K562 (cell line): ENCODE results near the gene PGAP3. TPM values are rescaled to one million over a fixed set of nuclear protein-coding genes. Genes with fewer than 3 reads are reported as not detected.
A peak's percentile ranks its signal among the peaks of the same experiment; 100 is the strongest.

ENCODE experiments used
- ATAC-seq: fragments of 200-7000 bp; cut with Tn5 transposase; 3 replicates; pipeline ENCODE4 v1.9.1; 2020; ENCODE audit warnings: moderate library complexity
- BruUV-seq: library from RNA; stranded (reverse); fragments of 400-500 nt; replicated peaks from 2 replicates; lab custom pipeline; 2021; lab: Mats Ljungman, UMichigan
- CTCF ChIA-PET: fragments of 300-600 bp; formaldehyde crosslinking; extraction: SDS; loops from one replicate; lab custom pipeline; 2021; ENCODE audit warnings: low intra/inter-chr PET ratio; lab: Yijun Ruan, JAX
- POLR2A ChIA-PET: fragments of 300-600, 350-650 bp; sonication (Branson Sonifier 250); formaldehyde crosslinking; extraction: SDS; loops from one replicate; lab custom pipeline; 2021; ENCODE audit warnings: antibody characterized with exemption, inconsistent platforms; lab: Yijun Ruan, JAX
- DNase-seq, 4 experiments: peaks; one replicate each; pipeline versions ENCODE4 v3.0.0 to v3.0.0-alpha.2; 2011 to 2018; ENCODE audit warnings: low spot score in 3 of 4, mixed read lengths in 3 of 4; ENCODE audit errors: extremely low read depth in 1 of 4
- FAIRE-seq: peaks from 2 replicates; lab custom pipeline; 2011; peaks lifted over from hg19 to GRCh38; lab: Jason Lieb, UNC
- H2AFZ ChIP-seq: 2 replicates; pipeline ENCODE4 v1.6.0; 2011; ENCODE audit warnings: low read depth, low read length, control low read depth, inconsistent platforms
- H3K27ac ChIP-seq: fragments of 200-600 bp; 3 replicates; pipeline ENCODE4 v1.8.0; 2011; ENCODE audit warnings: low read depth, mild to moderate bottlenecking, control low read depth, inconsistent platforms, low read length, moderate library complexity, mixed read lengths; ENCODE audit errors: extremely low read depth
- H3K27me3 ChIP-seq, 2 experiments: fragments of 300-600 bp in 1 of 2; 2 replicates in 1 of 2; 3 replicates in 1 of 2; pipeline versions ENCODE4 v1.6.0 to v1.8.0; 2011; ENCODE audit warnings: inconsistent platforms in 2 of 2, low read length in 2 of 2, mild to moderate bottlenecking in 1 of 2, mixed read lengths in 1 of 2, moderate library complexity in 1 of 2; ENCODE audit not compliant: control insufficient read depth in 2 of 2, insufficient read depth in 2 of 2
- H3K36me3 ChIP-seq: fragments of 300-600 bp; 3 replicates; pipeline ENCODE4 v1.8.0; 2011; ENCODE audit warnings: mild to moderate bottlenecking, low read length, inconsistent platforms; ENCODE audit not compliant: control insufficient read depth, insufficient read depth
- H3K4me1 ChIP-seq, 2 experiments: fragments of 200-600 bp in 1 of 2; replicated peaks in 1 of 2; 2 replicates in 1 of 2; 3 replicates in 1 of 2; pipeline versions ENCODE4 v1.5.1 to v1.8.0; 2011; ENCODE audit warnings: inconsistent platforms in 2 of 2, low read length in 2 of 2, mild to moderate bottlenecking in 1 of 2, mixed read lengths in 1 of 2, moderate library complexity in 1 of 2; ENCODE audit not compliant: control insufficient read depth in 2 of 2, insufficient read depth in 2 of 2
- H3K4me2 ChIP-seq: 2 replicates; pipeline ENCODE4 v1.6.1; 2011; ENCODE audit warnings: low read length, control low read depth, inconsistent platforms, mixed read lengths; ENCODE audit not compliant: insufficient read depth
- H3K4me3 ChIP-seq: fragments of 200-600 bp; sonication (generic), shearing (Covaris generic); 2 replicates; pipeline ENCODE4 v1.5.1; 2016; ENCODE audit warnings: control low read depth, inconsistent platforms
- H3K79me2 ChIP-seq: fragments of 200-600 bp; 3 replicates; pipeline ENCODE4 v1.8.0; 2011; ENCODE audit warnings: low read length, inconsistent platforms; ENCODE audit not compliant: control insufficient read depth, insufficient read depth
- H3K9ac ChIP-seq, 2 experiments: 2 replicates each; pipeline versions ENCODE4 v1.6.0 to v1.6.1; 2011; ENCODE audit warnings: low read depth in 2 of 2, low read length in 2 of 2, control low read depth in 1 of 2, inconsistent platforms in 1 of 2, mild to moderate bottlenecking in 1 of 2, mixed read lengths in 1 of 2; ENCODE audit not compliant: insufficient read depth in 1 of 2
- H3K9me1 ChIP-seq: one replicate; pipeline ENCODE4 v1.6.0; 2011; ENCODE audit warnings: inconsistent platforms, mild to moderate bottlenecking, low read length, moderate library complexity; ENCODE audit not compliant: control insufficient read depth, insufficient read depth
- H3K9me3 ChIP-seq: replicated peaks from 2 replicates; pipeline ENCODE4 v1.5.1; 2011; ENCODE audit warnings: low read depth, low read length, inconsistent platforms; ENCODE audit not compliant: control insufficient read depth, insufficient read depth
- H4K20me1 ChIP-seq: replicated peaks from 2 replicates; pipeline ENCODE4 v1.6.1; 2011; ENCODE audit warnings: low read length, inconsistent platforms, mixed read lengths; ENCODE audit not compliant: control insufficient read depth, insufficient read depth
- MAZ ChIP-seq, 2 experiments: fragments of 450-650 bp in 1 of 2; sonication (generic) in 1 of 2; formaldehyde crosslinking; IDR thresholded peaks in 1 of 2; conservative IDR thresholded peaks in 1 of 2; 2 replicates each; pipeline versions ENCODE4 v1.4.0 to v1.5.0; 2020; ENCODE audit warnings: mild to moderate bottlenecking in 1 of 2, missing genetic modification reagents in 1 of 2
- MCM5 ChIP-seq: fragments of 450-650 bp; IDR thresholded peaks from 2 replicates; pipeline ENCODE4 v1.6.1; 2016; ENCODE audit warnings: low read depth
- NFIX ChIP-seq: fragments of 250-450 bp; sonication (Bioruptor Pico); IDR thresholded peaks from 2 replicates; pipeline ENCODE4 v1.4.0; 2020; ENCODE audit warnings: low read depth, mild to moderate bottlenecking, moderate library complexity
- POLR2B ChIP-seq: fragments of 450-650 bp; IDR thresholded peaks from 2 replicates; pipeline ENCODE4 v1.6.1; 2018; ENCODE audit warnings: low read depth; ENCODE audit not compliant: partially characterized antibody
- POLR2G ChIP-seq: fragments of 200-400 bp; formaldehyde crosslinking; IDR thresholded peaks from 2 replicates; pipeline ENCODE4 v1.6.1; 2017; ENCODE audit warnings: low read depth, mild to moderate bottlenecking, antibody characterized with exemption, low read length, moderate library complexity
- RB1 ChIP-seq: fragments of 450-650 bp; IDR thresholded peaks from 2 replicates; pipeline ENCODE4 v1.6.1; 2017; ENCODE audit warnings: low read depth, mild to moderate bottlenecking
- RBFOX2 ChIP-seq: fragments of 200-400 bp; formaldehyde crosslinking; IDR thresholded peaks from 2 replicates; pipeline ENCODE4 v1.6.1; 2017; ENCODE audit warnings: low read depth, mild to moderate bottlenecking, low read length, moderate library complexity
- SMAD2 ChIP-seq: fragments of 150-350 bp; IDR thresholded peaks from 2 replicates; pipeline ENCODE4 v1.6.1; 2014; ENCODE audit warnings: low read depth, mild to moderate bottlenecking, low read length
- TCF15 ChIP-seq: fragments of 250-450 bp; sonication (Bioruptor Pico); IDR thresholded peaks from 2 replicates; pipeline ENCODE4 v1.8.0; 2022; ENCODE audit warnings: moderate library complexity, mild to moderate bottlenecking, inconsistent platforms
- TCF7 ChIP-seq: sonication (generic); IDR thresholded peaks from 2 replicates; pipeline ENCODE4 v1.6.1; 2016; ENCODE audit warnings: antibody characterized with exemption, borderline replicate concordance
- TFAM ChIP-seq: fragments of 250-450 bp; sonication (Bioruptor Pico); conservative IDR thresholded peaks from 2 replicates; pipeline ENCODE4 v1.5.0; 2021; ENCODE audit warnings: mild to moderate bottlenecking, moderate library complexity
- ZBTB12 ChIP-seq: fragments of 250-450 bp; sonication (Bioruptor Pico); IDR thresholded peaks from 2 replicates; pipeline ENCODE4 v1.4.0; 2020
- ZNF133 ChIP-seq: fragments of 250-450 bp; sonication (Bioruptor Pico); IDR thresholded peaks from 2 replicates; pipeline ENCODE4 v1.4.0; 2020; ENCODE audit warnings: mild to moderate bottlenecking
- ZNF551 ChIP-seq: fragments of 250-450 bp; sonication (Bioruptor Pico); IDR thresholded peaks from 2 replicates; pipeline ENCODE4 v1.5.0; 2021; ENCODE audit warnings: mild to moderate bottlenecking, moderate library complexity
- ZNF740 ChIP-seq, 3 experiments: fragments of 200-800 bp in 1 of 3; sonication (Bioruptor generic) in 1 of 3; sonication (generic) in 1 of 3; formaldehyde crosslinking in 1 of 3; IDR thresholded peaks; 2 replicates each; pipeline versions ENCODE4 v1.6.1 to v1.8.0; 2016 to 2022; ENCODE audit warnings: mild to moderate bottlenecking in 2 of 3, missing compliant biosample characterization in 2 of 3, missing genetic modification characterization in 2 of 3, missing genetic modification reagents in 1 of 3
- WGBS: fragments of 100-300 bp; shearing (Covaris generic); methylation state at CpG from one replicate; pipeline ENCODE4 v1.1.6; 2016; ENCODE audit warnings: low coverage, mixed read lengths; ENCODE audit not compliant: insufficient coverage; ENCODE audit errors: missing lambda C conversion rate; 5-methylcytosine and 5-hydroxymethylcytosine counted together
- in situ Hi-C: fragments of 300-500 bp; cut with MboI; formaldehyde crosslinking; loops from 4 replicates; pipeline ENCODE4 v1.15.0; 2018; ENCODE audit warnings: inconsistent platforms, mixed read lengths
- intact Hi-C: fragments of 100-400 bp; cut with micrococcal nuclease; formaldehyde crosslinking; loops from 2 replicates; pipeline ENCODE4 v1.14.2; 2022
- polyA plus RNA-seq, 8 experiments: library from polyadenylated mRNA; depleted of rRNA in 4 of 8; stranded (reverse) in 5 of 8; unstranded in 3 of 8; fragments of >200 nt; fragmentation: Nextera tagmentation in 2 of 8; fragmentation: Illumina TruSeq in 1 of 8; extraction: Ambion mirVana in 2 of 8; extraction: Trizol in 1 of 8; gene quantifications; 2 replicates each; pipeline versions ENCODE4 v1.2.1 to v1.2.3, GENCODE V29; 2011 to 2014; ENCODE audit warnings: inconsistent platforms in 1 of 8, missing spikeins in 1 of 8
- total RNA-seq, 7 experiments: library from RNA; depleted of rRNA in 6 of 7; stranded (reverse); fragments of >200 nt in 6 of 7; fragmentation: Illumina TruSeq in 2 of 7; extraction: Trizol in 2 of 7; gene quantifications; 2 replicates each; pipeline versions ENCODE4 v1.2.1 to v1.2.3, GENCODE V29; 2011 to 2021; ENCODE audit warnings: low replicate concordance in 1 of 7

Gene PGAP3
- total and polyA plus RNA-seq, 9 of the 15 experiments (the other 6 are each of a cell fraction or from before 2014, with no cell fraction given) = 0.38 to 9.4 (median 4.5) TPM

- intact Hi-C loops = loop anchor here (1.0 to 5.0 kb wide), 2 partner anchors 50 to 80 kb away; no protein-coding TSS in a partner anchor
- Histone ChIP-seq H3K9ac (peak overlapping the region in 1 of 2 experiments; percentile 88; a peak in 2 of 4 replicates), H3K9me1 (no peaks in the 10 kb centered on the region), H3K27ac (no peak overlapping the region), H3K4me1 (peaks cover 38 to 92% of the 10 kb centered on the region in 2 experiments), H3K79me2 (peaks cover 13% of the 10 kb centered on the region; the same call in 2 of the 3 replicates), H3K36me3 (peaks cover 7% of the 10 kb centered on the region; the same call in 2 of the 3 replicates), H3K4me3 (no peak overlapping the region), H2AFZ (peak overlapping the region; percentile 43; the same call in 1 of the 2 replicates), H3K9me3 (no peaks in the 10 kb centered on the region), H4K20me1 (no peaks in the 10 kb centered on the region; the same call in 1 of the 2 replicates), H3K4me2 (peak overlapping the region; percentile 26), H3K27me3 (no peaks in the 10 kb centered on the region)
- in situ Hi-C loops = loop anchor here (5.0 kb wide), 1 partner anchor 50 kb away; no protein-coding TSS in a partner anchor
- WGBS = 67% methylated on average over 19 of the region's 19 CpGs
- FAIRE-seq (peak; percentile 87), ATAC-seq (peak; percentile 39), DNase-seq (peak; percentile 59 to 78 (median 67))
- no TSS peak for BruUV-seq
- POLR2A ChIA-PET = interaction anchor here (0.6 to 3.4 kb wide), 11 partner anchors 9 to 435 kb away, joined by 3 to 16 read pairs (median 4); partner anchors contain the start of gene PGAP3
- CTCF ChIA-PET = interaction anchor here (0.7 to 8.3 kb wide), 4 partner anchors 50 to 124 kb away, joined by 3 to 131 read pairs (median 4); no protein-coding TSS in a partner anchor
- TF ChIP-seq ZNF740 (CRISPR knock-in tag; IDR thresholded peaks at IDR 0.05) (peak; percentile 92), ZNF740 (tag; IDR thresholded peaks at IDR 0.05) (peak in 1 of 2 experiments; percentile 73; a peak in 2 of 4 replicates), POLR2B (peak; percentile 33), NFIX (no peak), ZNF551 (no peak), RBFOX2 (peak; percentile 22; the same call in 1 of the 2 replicates), ZBTB12 (CRISPR knock-in tag) (no peak), MCM5 (no peak), RB1 (peak; percentile 22; the same call in 1 of the 2 replicates), TFAM (CRISPR knock-in tag) (no peak), TCF7 (no peak), SMAD2 (no peak), TCF15 (CRISPR knock-in tag) (no peak), MAZ (CRISPR knock-in tag; conservative IDR thresholded peaks at IDR 0.05 in 1 of 2, IDR thresholded peaks at IDR 0.05 in 1 of 2) (peak in 1 of 2 experiments; percentile 77; a peak in 2 of 4 replicates), ZNF133 (CRISPR knock-in tag) (no peak), POLR2G (peak; percentile 59)
Measured at GRCh38 chr17:39671651-39672521, 16.0 kb downstream of the PGAP3 start.
